ENCODE results near the gene SAMD1.

Gene SAMD1

GRCh38 chr19:14058182-14059092 is 32.1 kb downstream of the SAMD1 start:
- H3K27ac ChIP-seq: no peak overlapping the region
- TF ChIP-seq Cebpa-rat (IDR thresholded peaks at IDR 0.05): no peak

GRCh38 chr19:14056741-14057356 is 33.7 kb downstream of the SAMD1 start:
- Histone ChIP-seq H3K27ac (no peak overlapping the region), H3K4me1 (peaks cover 9 to 21% (median 15%) of the 10 kb centered on the region in 10 experiments; a peak in 18 of 20 replicates), H3K4me2 (peak overlapping the region in 1 of 11 experiments; percentile 49; a peak in 1 of 22 replicates), H3K9me3 (replicated peaks in 1 of 11) (no peaks in the 10 kb centered on the region), H3K27me3 (peaks cover 42 to 83% (median 61%) of the 10 kb centered on the region in 11 experiments), H3K36me3 (peaks cover 0 to 13% (median 4%) of the 10 kb centered on the region in 11 experiments; a peak in 11 of 22 replicates), H4K20me1 (peaks cover 0 to 34% (median 0%) of the 10 kb centered on the region in 11 experiments; a peak in 7 of 22 replicates), H3K4me3 (no peak overlapping the region), H3K9ac (no peak overlapping the region)
- TF ChIP-seq Cebpa-rat (IDR thresholded peaks at IDR 0.05): peak in 2 of 11 experiments; percentile 28 to 37; a peak in 2 of 22 replicates

More at GRCh38 chr19:14058182-14059092, 32.1 kb downstream of the SAMD1 start:
- Histone ChIP-seq H3K27me3 (peaks cover 42 to 85% (median 61%) of the 10 kb centered on the region in 11 experiments), H3K9ac (0 out of 22 replicates have a peak overlapping the region, but pooled peaks of 1 of the 11 experiments have one; percentile 26), H3K36me3 (no peaks in the 10 kb centered on the region), H3K4me2 (peak overlapping the region; percentile 39 to 84 (median 64); a peak in 21 of 22 replicates), H3K4me3 (peak overlapping the region in 7 of 10 experiments; percentile 21 to 42 (median 32); a peak in 4 of 20 replicates), H4K20me1 (peaks cover 0 to 32% (median 0%) of the 10 kb centered on the region in 11 experiments; a peak in 6 of 22 replicates), H3K9me3 (replicated peaks in 1 of 11) (no peaks in the 10 kb centered on the region), H3K4me1 (peaks cover 10 to 31% (median 19%) of the 10 kb centered on the region in 10 experiments; a peak in 19 of 20 replicates)

- Histone ChIP-seq H3K4me2 (no peak overlapping the region), H3K9ac (no peak overlapping the region), H3K4me3 (no peak overlapping the region)
These were observed 34.4 kb downstream of the SAMD1 start for GRCh38 chr19:14056069-14056666.

GRCh38 chr19:14055396-14055795 is 35.2 kb downstream of the SAMD1 start:
- Histone ChIP-seq H3K9me3 (replicated peaks in 1 of 11) (no peaks in the 10 kb centered on the region), H4K20me1 (peaks cover 0 to 39% (median 0%) of the 10 kb centered on the region in 11 experiments; a peak in 7 of 22 replicates), H3K27ac (no peak overlapping the region), H3K27me3 (peaks cover 37 to 69% (median 51%) of the 10 kb centered on the region in 11 experiments), H3K4me3 (no peak overlapping the region), H3K4me1 (peaks cover 9 to 19% (median 13%) of the 10 kb centered on the region in 10 experiments; a peak in 18 of 20 replicates), H3K4me2 (no peak overlapping the region), H3K36me3 (peaks cover 0 to 26% (median 9%) of the 10 kb centered on the region in 11 experiments; a peak in 11 of 22 replicates), H3K9ac (no peak overlapping the region)
- TF ChIP-seq Cebpa-rat (IDR thresholded peaks at IDR 0.05): no peak

More at GRCh38 chr19:14056069-14056666, 34.4 kb downstream of the SAMD1 start:
- Histone ChIP-seq H3K9me3 (replicated peaks in 1 of 11) (no peaks in the 10 kb centered on the region), H4K20me1 (peaks cover 0 to 38% (median 0%) of the 10 kb centered on the region in 11 experiments; a peak in 7 of 22 replicates), H3K27me3 (peaks cover 42 to 76% (median 57%) of the 10 kb centered on the region in 11 experiments), H3K4me1 (peaks cover 9 to 21% (median 13%) of the 10 kb centered on the region in 10 experiments; a peak in 18 of 20 replicates), H3K36me3 (peaks cover 0 to 18% (median 4%) of the 10 kb centered on the region in 11 experiments; a peak in 11 of 22 replicates), H3K27ac (no peak overlapping the region)
- TF ChIP-seq Cebpa-rat (IDR thresholded peaks at IDR 0.05): no peak

GRCh38 chr19:14054721-14055120 is 35.8 kb downstream of the SAMD1 start:
- peaks cover 37 to 64% (median 51%) of the 10 kb centered on the region in 11 experiments for H3K27me3 ChIP-seq
- H4K20me1 ChIP-seq: peaks cover 0 to 39% (median 0%) of the 10 kb centered on the region in 11 experiments; a peak in 7 of 22 replicates
- peaks cover 0 to 32% (median 11%) of the 10 kb centered on the region in 11 experiments; a peak in 11 of 22 replicates for H3K36me3 ChIP-seq
- no peaks in the 10 kb centered on the region for H3K9me3 ChIP-seq (replicated peaks in 1 of 11)
- H3K27ac ChIP-seq: no peak overlapping the region
- H3K4me1 ChIP-seq: peaks cover 9 to 18% (median 12%) of the 10 kb centered on the region in 10 experiments; a peak in 18 of 20 replicates
- TF ChIP-seq Cebpa-rat (IDR thresholded peaks at IDR 0.05): no peak
- H3K4me2 ChIP-seq: no peak overlapping the region
- H3K4me3 ChIP-seq: no peak overlapping the region
- no peak overlapping the region for H3K9ac ChIP-seq

- H3K4me1 ChIP-seq: peaks cover 8 to 18% (median 10%) of the 10 kb centered on the region in 10 experiments; a peak in 18 of 20 replicates
- H3K36me3 ChIP-seq: peaks cover 0 to 34% (median 12%) of the 10 kb centered on the region in 11 experiments; a peak in 12 of 22 replicates
These were observed 36.5 kb downstream of the SAMD1 start for GRCh38 chr19:14054099-14054498.

GRCh38 chr19:14053500-14053899 is 37.1 kb downstream of the SAMD1 start:
- no peak overlapping the region for H3K9ac ChIP-seq

More at GRCh38 chr19:14054099-14054498, 36.5 kb downstream of the SAMD1 start:
- peaks cover 35 to 58% (median 45%) of the 10 kb centered on the region in 11 experiments for H3K27me3 ChIP-seq
- no peaks in the 10 kb centered on the region for H3K9me3 ChIP-seq (replicated peaks in 1 of 11)
- H3K27ac ChIP-seq: no peak overlapping the region
- no peak for TF ChIP-seq Cebpa-rat (IDR thresholded peaks at IDR 0.05)
- no peak overlapping the region for H3K9ac ChIP-seq
- H3K4me3 ChIP-seq: no peak overlapping the region
- peaks cover 0 to 39% (median 0%) of the 10 kb centered on the region in 11 experiments; a peak in 7 of 22 replicates for H4K20me1 ChIP-seq
- H3K4me2 ChIP-seq: no peak overlapping the region

More at GRCh38 chr19:14053500-14053899, 37.1 kb downstream of the SAMD1 start:
- Histone ChIP-seq H3K36me3 (peaks cover 0 to 37% (median 15%) of the 10 kb centered on the region in 11 experiments; a peak in 12 of 22 replicates), H3K4me2 (0 out of 22 replicates have a peak overlapping the region, but pooled peaks of 1 of the 11 experiments have one; percentile 9), H3K4me3 (no peak overlapping the region), H3K4me1 (peaks cover 8 to 15% (median 9%) of the 10 kb centered on the region in 10 experiments; a peak in 18 of 20 replicates), H3K9me3 (replicated peaks in 1 of 11) (peaks cover 0 to 1% (median under 1%) of the 10 kb centered on the region in 11 experiments; a peak in 8 of 22 replicates), H3K27ac (no peak overlapping the region), H4K20me1 (peaks cover 0 to 39% (median 0%) of the 10 kb centered on the region in 11 experiments; a peak in 6 of 22 replicates), H3K27me3 (peaks cover 29 to 52% (median 39%) of the 10 kb centered on the region in 11 experiments)
- no peak for TF ChIP-seq Cebpa-rat (IDR thresholded peaks at IDR 0.05)
